HepG2 (cell line): ENCODE measurements around the gene DENND4C. TPM values are rescaled to one million over a fixed set of nuclear protein-coding genes. Genes with fewer than 3 reads are reported as not detected.

ENCODE experiments used
- AFF4 ChIP-seq: sonication (generic); formaldehyde crosslinking; IDR thresholded peaks from 2 replicates; pipeline ENCODE4 v1.4.0; 2020; ENCODE audit warnings: missing genetic modification reagents
- AGO2 ChIP-seq: fragments of 200-400 bp; formaldehyde crosslinking; optimal IDR thresholded peaks from 2 replicates; pipeline ENCODE3; 2017; ENCODE audit warnings: mild to moderate bottlenecking, low read depth, low read length, moderate library complexity
- FOXK1 ChIP-seq: sonication (generic); formaldehyde crosslinking; IDR thresholded peaks from 2 replicates; pipeline ENCODE4 v1.4.0; 2020; ENCODE audit warnings: low read depth, missing genetic modification reagents, borderline replicate concordance
- HHEX ChIP-seq: IDR thresholded peaks from 2 replicates; pipeline ENCODE4 v1.6.1; 2016; ENCODE audit warnings: control low read depth
- IKZF4 ChIP-seq: sonication (generic); formaldehyde crosslinking; IDR thresholded peaks from 2 replicates; pipeline ENCODE4 v1.5.1; 2020; ENCODE audit warnings: borderline replicate concordance, mild to moderate bottlenecking, low read depth, missing genetic modification reagents; ENCODE audit errors: not compliant biosample characterization
- MAFK ChIP-seq, 2 experiments: IDR thresholded peaks in 1 of 2; conservative IDR thresholded peaks in 1 of 2; 2 replicates each; pipeline ENCODE4 v1.6.1; 2011; ENCODE audit warnings: improper control_type of control experiment in 2 of 2, low read length in 2 of 2
- MED8 ChIP-seq: sonication (generic); formaldehyde crosslinking; IDR thresholded peaks from 2 replicates; pipeline ENCODE4 v1.8.1; 2023; ENCODE audit warnings: mild to moderate bottlenecking, missing genetic modification reagents; ENCODE audit not compliant: insufficient replicate concordance
- PATZ1 ChIP-seq: sonication (generic); formaldehyde crosslinking; IDR thresholded peaks from 2 replicates; pipeline ENCODE4 v1.4.0; 2020; ENCODE audit warnings: missing genetic modification reagents
- PHF21A ChIP-seq: sonication (generic); formaldehyde crosslinking; IDR thresholded peaks from 2 replicates; pipeline ENCODE4 v1.5.0; 2020; ENCODE audit warnings: mild to moderate bottlenecking, missing genetic modification reagents
- RARA ChIP-seq: IDR thresholded peaks from 2 replicates; pipeline ENCODE4 v1.6.1; 2016; ENCODE audit warnings: missing genetic modification reagents, missing compliant biosample characterization
- SKIL ChIP-seq: sonication (generic); formaldehyde crosslinking; IDR thresholded peaks from 2 replicates; pipeline ENCODE4 v1.8.0; 2022; ENCODE audit warnings: missing genetic modification reagents, mild to moderate bottlenecking, moderate library complexity, borderline replicate concordance
- SRY ChIP-seq: sonication (generic); formaldehyde crosslinking; IDR thresholded peaks from 2 replicates; pipeline ENCODE4 v1.8.0; 2022; ENCODE audit warnings: mild to moderate bottlenecking, missing genetic modification reagents
- TBX2 ChIP-seq: sonication (generic); formaldehyde crosslinking; IDR thresholded peaks from 2 replicates; pipeline ENCODE4 v1.5.0; 2020; ENCODE audit warnings: missing genetic modification reagents, mild to moderate bottlenecking, borderline replicate concordance
- ZBTB20 ChIP-seq: sonication (generic); formaldehyde crosslinking; IDR thresholded peaks from 2 replicates; pipeline ENCODE4 v1.8.1; 2023; ENCODE audit warnings: missing genetic modification reagents, low read depth, mild to moderate bottlenecking, borderline replicate concordance
- ZNF331 ChIP-seq: sonication (generic); formaldehyde crosslinking; IDR thresholded peaks from 2 replicates; pipeline ENCODE4 v1.4.0; 2020; ENCODE audit warnings: missing genetic modification reagents
- ZNF530 ChIP-seq: sonication (generic); formaldehyde crosslinking; IDR thresholded peaks from 2 replicates; pipeline ENCODE4 v1.5.0; 2020; ENCODE audit warnings: low read depth, mild to moderate bottlenecking, missing genetic modification reagents
- ZNF552 ChIP-seq: sonication (generic); formaldehyde crosslinking; IDR thresholded peaks from 2 replicates; pipeline ENCODE4 v1.9.0; 2022; ENCODE audit warnings: missing genetic modification reagents, mild to moderate bottlenecking, borderline replicate concordance
- ZNF576 ChIP-seq: sonication (generic); formaldehyde crosslinking; IDR thresholded peaks from 2 replicates; pipeline ENCODE4 v1.4.0; 2020; ENCODE audit warnings: mild to moderate bottlenecking, missing genetic modification reagents
- ZNF775 ChIP-seq: sonication (generic); formaldehyde crosslinking; IDR thresholded peaks from 2 replicates; pipeline ENCODE4 v1.4.0; 2020; ENCODE audit warnings: missing genetic modification reagents, mild to moderate bottlenecking, moderate library complexity, borderline replicate concordance
- polyA plus RNA-seq, 8 experiments: library from polyadenylated mRNA; depleted of rRNA in 3 of 8; stranded (reverse) in 7 of 8; unstranded in 1 of 8; fragments of >200 nt; fragmentation: Illumina TruSeq in 4 of 8; extraction: Trizol in 4 of 8; gene quantifications; 2 replicates each; pipeline versions ENCODE4 v1.2.1 to v1.2.3, GENCODE V29; 2011 to 2016; ENCODE audit warnings: low read depth in 4 of 8, missing spikeins in 1 of 8, mixed read lengths in 1 of 8; ENCODE audit not compliant: insufficient read depth in 1 of 8
- total RNA-seq, 5 experiments: library from RNA; depleted of rRNA; stranded (reverse); fragments of >200 nt; fragmentation: Illumina TruSeq; extraction: Trizol; gene quantifications; 2 replicates each; pipeline ENCODE4 v1.2.3, GENCODE V29; 2016; ENCODE audit warnings: low read depth in 1 of 5

Gene DENND4C
- total and polyA plus RNA-seq, 2 of the 13 experiments (the other 11 are each of a cell fraction or from before 2014, with no cell fraction given): 19.1 to 27.2 TPM

GRCh38 chr9:19408693-19409400, 178.4 kb downstream of the DENND4C start, which contains the start of gene ACER2 (continued):
- TF ChIP-seq ZNF576 (CRISPR knock-in tag) (no peak), ZNF775 (CRISPR knock-in tag) (no peak), MAFK (conservative IDR thresholded peaks at IDR 0.05 in 1 of 2, IDR thresholded peaks at IDR 0.05 in 1 of 2; ENCODE audit: low read length in 2 of 2) (no peak), AFF4 (CRISPR knock-in tag) (no peak), IKZF4 (CRISPR knock-in tag) (no peak), MED8 (CRISPR knock-in tag) (no peak), ZNF331 (CRISPR knock-in tag) (peak; percentile 38; the same call in 1 of the 2 replicates), ZNF530 (CRISPR knock-in tag) (no peak), ZBTB20 (CRISPR knock-in tag) (peak; percentile 53; the same call in 1 of the 2 replicates), AGO2 (peak; percentile 43), TBX2 (CRISPR knock-in tag) (peak; percentile 69; the same call in 1 of the 2 replicates), SKIL (CRISPR knock-in tag) (peak; percentile 55; the same call in 1 of the 2 replicates), PHF21A (CRISPR knock-in tag) (peak; percentile 45; the same call in 1 of the 2 replicates), SRY (CRISPR knock-in tag) (no peak), FOXK1 (no peak), RARA (no peak), HHEX (CRISPR knock-in tag) (no peak), PATZ1 (CRISPR knock-in tag) (peak; percentile 84), ZNF552 (CRISPR knock-in tag) (no peak)
